Measurements from ENCODE around the gene DPP9.

The DPP9 gene

GRCh38 chr19:4707956-4708650 lies 15.5 kb downstream of the DPP9 start:
- DNase-seq = no peak

GRCh38 chr19:4707322-4707721 lies 16.3 kb downstream of the DPP9 start:
- no peak for DNase-seq

- no peak for DNase-seq
Measured at GRCh38 chr19:4705413-4706131, 18.1 kb downstream of the DPP9 start.

DNA sequence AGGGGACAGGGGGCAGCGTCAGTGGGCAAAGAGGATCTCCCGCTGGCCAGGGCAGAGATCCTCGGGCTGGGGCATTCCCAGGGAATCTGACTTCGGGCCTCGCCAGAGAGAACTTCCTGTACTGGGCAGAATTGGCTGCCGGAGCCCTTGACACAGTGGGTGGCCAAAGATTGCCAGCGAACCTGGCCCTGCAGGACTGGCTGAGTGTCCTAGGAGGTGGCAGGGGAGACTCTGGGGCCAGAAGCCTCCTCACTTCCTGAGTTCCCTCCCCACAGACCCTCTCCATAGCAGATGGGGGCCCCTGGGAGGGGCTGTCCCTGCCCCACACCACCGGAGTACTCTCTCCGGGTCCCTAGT lies 19.3 kb downstream of the DPP9 start:
- DNase-seq = no peak

DNA sequence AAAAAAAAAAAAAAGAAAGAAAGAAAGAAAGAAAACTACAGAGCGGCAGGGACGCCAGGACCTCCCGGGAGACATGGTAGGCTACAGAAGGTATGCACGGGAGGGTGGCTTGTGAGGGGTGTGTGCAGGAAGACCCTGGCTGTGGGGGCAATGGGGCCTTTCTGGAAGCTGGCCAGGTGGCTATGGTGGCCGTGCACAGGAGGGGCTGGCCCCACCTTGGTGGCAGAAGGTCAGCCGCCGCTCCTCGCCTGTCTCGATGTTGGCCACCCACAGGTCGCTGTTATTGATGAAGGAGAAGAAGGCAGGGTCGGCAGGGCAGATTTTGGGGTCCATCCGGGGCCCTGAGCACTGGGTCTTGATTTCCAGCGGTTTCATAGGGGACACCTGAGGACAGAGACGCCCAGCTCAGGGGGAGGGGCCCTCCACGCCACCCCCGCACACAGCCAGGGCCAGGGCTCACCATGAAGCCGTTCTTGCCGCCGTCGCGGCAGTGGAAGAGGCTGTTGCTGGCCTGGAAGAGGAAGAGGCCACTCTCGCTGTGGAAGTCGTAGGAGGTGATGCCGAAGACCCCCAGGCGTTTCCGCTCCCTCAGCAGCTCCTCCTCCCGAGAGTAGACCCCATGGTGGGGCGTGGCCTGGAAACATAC lies 19.8 kb downstream of the DPP9 start:
- no peak for DNase-seq

DNA sequence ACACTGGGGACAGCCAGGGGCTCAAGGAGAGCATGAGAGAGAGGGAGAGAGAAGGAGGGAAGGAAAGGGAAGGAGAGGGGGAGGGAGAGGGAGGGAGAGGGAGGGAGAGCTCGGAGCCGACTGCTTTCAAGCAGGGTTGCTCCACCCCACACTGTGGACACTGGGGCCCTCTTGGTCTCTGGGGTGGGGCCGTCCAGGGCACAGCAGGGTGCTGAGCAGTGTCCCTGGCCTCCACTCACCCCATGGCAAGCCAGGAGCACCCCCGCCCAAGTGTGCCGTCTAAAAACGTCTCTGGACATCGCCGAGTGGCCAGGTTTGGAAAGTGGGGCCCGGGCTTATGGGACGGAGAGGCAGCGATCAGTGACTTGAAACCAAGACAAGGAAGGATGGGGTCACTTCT lies 20.9 kb downstream of the DPP9 start:
- no peak for DNase-seq

GRCh38 chr19:4701557-4701956 lies 22.1 kb downstream of the DPP9 start:
- DNase-seq = no peak

DNA sequence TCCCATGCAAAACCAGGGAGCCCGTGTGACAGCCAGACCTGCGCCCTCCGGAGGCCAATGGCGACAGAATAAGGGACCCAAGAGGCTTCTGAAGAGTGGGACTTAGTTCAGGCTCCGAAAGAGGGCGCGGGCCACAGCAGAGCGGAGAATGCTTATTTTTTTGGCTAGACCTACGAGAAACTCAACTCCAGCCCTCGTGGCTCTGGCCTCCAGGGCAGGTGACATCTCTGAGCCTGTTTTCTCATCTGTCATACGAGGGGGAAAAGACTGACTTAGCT lies 23.0 kb downstream of the DPP9 start:
- no peak for DNase-seq

DNA sequence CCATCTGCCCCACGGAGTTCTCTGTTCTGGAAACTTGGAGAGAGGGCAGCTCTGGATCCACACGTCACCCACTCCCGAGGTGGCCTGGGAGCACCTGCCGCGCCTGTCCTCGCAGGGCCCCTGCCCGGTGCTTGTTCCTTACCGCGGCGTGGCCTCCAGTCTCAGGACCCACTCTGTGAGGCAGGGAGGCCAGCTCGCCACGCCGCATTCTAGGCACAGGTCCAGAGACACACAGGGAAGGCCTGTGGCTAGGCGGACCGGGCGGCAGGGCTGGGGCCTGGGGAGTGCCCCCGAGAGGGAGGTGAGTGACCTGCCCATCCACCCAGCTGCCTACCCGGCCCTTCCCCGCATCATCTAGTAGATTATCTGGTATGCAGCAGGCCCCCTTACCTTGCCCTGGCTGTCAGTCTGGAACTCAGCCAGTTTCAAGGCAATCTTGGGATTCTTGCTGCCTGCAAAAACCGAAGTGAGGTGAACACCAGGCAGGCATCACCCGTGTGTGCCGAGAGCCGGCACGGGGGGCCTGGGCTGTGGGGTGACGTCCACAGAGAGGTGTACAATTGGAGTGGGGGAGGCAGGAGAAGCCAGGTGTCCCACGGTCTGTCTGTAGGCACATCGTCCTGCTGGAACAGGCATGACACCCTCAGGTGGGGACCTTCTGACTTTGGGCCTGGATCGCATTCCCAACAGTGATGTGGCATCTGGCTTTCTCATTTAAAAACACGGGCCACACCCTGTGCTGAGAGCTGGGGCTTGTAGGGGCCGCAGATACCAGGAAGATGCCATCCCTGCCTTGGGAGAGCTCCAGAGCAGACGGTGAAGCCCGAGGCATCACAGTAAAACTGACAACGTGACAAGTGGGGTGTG lies 23.6 kb downstream of the DPP9 start:
- no peak for DNase-seq

- no peak for DNase-seq
Measured at GRCh38 chr19:4697304-4697703, 26.3 kb downstream of the DPP9 start.

DNA sequence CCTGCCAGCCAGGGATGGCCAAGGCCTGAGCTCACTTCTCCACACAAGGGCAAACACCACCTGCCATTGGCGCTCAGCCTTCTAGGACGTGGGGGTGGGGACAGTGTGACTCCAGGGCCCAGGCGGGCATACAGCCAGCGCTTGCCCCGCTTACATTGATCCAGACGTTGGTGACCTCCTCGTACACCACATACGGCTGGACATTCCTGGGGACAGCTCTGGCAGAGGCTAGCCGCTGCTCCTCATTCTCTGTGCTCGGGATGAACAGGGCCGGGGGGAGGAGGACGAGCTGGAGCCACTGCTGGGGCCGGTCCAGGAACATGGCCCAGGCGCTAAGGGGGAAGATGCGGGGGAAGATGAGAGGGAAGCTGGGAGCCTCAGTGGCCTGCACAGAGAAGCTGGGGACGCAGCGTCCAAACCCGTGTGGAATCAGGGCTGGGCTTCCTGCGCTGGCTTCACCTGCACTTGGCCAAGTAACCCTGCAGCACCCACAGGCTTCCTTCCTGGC lies 28.4 kb downstream of the DPP9 start:
- DNase-seq = no peak

DNA sequence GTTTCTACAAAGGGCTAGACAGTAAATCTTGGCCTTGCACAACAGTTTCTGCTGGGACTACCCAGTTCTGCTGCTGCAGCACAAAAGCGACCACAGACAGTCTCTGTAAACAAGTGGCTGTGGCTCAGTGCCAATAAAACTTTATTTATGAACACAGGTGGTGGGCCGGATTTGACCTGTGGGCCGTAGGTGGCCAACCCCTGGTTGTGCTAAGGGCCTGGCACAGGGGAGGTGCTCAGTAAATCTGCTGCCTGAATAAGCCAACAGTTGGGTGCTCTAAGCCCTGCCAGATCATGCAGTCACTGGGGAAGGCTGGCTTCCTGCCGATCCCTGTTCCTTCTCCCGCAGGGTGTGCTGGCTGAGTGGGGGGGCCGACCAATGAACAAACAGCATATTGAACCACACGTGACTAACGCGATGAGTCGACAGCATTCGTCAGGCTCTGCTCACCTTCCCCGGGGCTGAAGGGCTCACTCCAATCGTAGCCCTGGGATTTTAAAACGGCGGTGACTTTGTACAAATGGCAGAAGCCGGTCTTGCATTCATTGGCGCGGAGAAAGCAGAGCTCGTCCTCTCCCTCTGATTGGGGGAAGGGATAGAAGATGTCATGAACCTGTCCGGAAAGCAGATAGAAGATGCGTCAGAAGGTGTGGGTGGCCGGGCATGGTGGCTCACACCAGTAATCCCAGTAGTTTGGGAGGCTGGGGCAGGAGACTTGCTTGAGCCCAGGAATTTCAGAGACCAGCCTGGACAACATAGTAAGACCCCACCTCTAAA lies 29.2 kb downstream of the DPP9 start:
- no peak for DNase-seq

DNA sequence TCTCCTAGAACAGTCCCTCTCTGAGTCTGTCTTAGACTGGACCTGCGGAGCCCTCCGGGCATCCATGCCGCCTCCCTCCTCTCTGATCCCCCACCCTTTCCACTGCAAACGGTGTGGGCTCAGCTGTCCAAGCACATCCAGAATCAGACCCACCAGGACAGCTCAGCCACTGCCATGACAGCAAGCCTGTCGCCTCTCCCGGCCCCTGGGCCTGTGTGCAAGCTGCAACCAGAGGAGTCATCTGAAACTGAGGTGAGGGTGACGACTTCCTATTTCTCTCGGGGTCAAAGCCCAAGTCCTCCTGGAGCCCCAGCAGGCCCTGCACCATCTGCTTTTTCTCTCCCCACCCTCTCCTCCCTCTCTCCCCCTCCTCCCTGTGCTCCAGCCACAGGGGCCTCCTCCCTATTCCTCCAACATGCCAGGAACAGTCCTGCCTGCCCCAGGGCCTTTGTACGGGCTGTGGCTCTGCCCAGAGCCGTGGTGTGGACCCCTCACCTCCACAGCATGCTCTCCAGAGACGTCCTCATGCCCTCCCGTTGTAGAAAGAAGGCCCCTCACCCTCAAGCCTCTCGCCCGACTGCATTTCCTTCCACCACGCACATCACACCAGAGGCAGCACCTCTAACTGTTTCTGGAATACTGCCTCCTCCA lies 30.0 kb downstream of the DPP9 start:
- no peak for DNase-seq

- DNase-seq = no peak
Measured at GRCh38 chr19:4693078-4693350, 30.6 kb downstream of the DPP9 start.

DNA sequence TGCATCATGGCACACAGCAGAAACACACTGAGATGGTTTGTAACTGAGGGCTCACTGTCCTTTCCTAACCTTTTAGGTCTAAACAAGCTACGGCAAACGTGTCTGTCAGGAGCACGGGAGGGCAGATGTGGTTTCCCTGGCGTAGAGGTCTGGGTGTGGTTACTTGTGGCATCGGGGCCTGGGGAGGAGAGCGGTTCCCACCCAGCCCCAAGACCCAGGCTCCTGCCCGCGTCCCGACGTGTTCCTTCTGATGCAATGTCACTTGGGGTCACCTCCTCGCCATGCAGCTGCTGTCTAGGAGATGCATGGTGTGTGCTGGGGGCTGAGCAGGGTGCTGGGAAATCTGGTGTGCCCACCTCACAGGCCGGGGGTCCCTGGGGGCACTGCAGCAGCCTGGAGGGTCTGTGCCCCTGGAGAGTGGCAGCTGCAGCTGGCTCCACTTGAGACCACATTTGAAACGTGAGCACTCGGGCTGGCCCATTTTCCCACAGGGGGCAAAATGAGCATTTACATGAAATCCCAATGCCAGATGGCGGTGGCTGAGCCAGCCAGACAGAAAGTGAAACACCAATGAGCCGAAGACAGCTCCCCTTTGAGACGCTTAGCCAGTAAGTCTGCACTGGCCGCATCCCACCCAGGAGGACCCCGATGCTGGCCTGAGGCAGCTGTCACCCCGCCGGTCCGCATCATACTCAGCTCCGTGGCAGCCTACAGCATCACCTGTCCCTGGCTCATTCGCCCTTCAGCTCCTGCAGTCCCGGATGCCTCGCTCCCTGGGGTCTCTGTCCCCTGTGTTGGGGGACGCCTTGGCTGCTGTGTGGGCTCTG lies 31.2 kb downstream of the DPP9 start:
- no peak for DNase-seq

DNA sequence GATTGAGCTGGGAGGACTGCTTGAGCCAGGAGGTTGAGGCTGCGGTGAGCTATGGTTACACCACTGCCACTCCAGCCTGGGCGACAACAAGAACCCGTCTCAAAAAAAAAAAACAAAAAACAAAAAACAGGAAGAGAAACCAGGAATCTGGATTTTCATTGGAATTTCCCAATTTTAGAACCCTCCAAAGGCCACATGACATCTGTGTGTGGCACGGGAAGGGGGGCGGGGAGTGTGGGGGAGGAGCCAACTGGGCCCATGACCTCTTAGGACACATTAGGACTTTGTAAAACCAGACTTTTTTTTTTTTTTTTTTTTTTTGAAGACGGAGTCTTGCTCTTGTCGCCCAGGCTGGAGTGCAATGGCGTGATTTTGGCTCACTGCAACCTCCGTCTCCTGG lies 32.3 kb downstream of the DPP9 start:
- DNase-seq = no peak

- no peak for DNase-seq
Measured at GRCh38 chr19:4690361-4690760, 33.3 kb downstream of the DPP9 start.

DNA sequence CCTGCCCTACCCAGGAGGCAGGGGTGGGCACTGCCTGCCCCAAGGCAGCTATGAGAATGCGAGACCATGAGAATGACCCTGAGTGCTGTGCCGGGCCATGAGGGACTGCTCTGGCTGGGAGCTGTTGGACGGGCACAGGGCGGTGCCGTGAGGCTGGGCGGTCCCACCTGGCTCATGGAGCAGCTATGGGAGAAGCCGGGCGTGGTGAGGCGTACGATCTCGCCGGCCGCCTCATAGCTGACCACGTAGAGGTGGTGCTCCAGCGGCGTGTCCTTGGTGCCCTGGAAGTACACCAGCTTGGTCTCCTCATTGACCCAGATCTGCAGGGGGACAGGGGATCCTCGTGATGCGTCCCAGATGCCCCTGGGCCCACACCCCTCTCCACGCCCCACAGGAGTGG lies 34.2 kb downstream of the DPP9 start:
- no peak for DNase-seq

DNA sequence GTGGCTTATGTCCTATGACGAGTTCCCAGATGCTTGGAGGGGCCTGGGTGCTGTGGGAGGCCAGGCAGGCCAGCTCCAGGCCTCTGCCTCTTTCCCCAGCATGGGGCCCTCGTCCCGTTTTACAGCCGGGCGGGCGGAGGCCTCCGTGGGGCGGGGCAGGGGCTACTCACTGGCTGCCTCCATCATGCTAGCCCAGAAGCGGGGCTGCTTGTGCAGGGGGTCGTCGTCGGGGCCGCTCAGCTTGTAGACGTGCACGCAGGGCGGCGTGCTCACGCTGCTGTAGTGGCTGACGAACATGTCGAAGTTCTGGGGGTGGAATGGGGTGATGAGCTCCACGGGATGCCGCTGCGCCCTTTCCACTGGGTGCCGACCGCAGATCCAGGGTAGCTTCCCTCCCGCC lies 35.1 kb downstream of the DPP9 start:
- no peak for DNase-seq

- DNase-seq = no peak
Measured at GRCh38 chr19:4687396-4687795, 36.2 kb downstream of the DPP9 start.

GRCh38 chr19:4686700-4687099 lies 36.9 kb downstream of the DPP9 start:
- DNase-seq = no peak
